ENCODE results near the gene TCAP.
"Not testable (repeated sequence)": the region's sequence is repeated elsewhere in the genome, so short reads cannot be mapped to it uniquely, and the experiment has no call there.

The TCAP gene

GRCh38 chr17:39706383-39706782, 41.2 kb downstream of the TCAP start:
- DNase-seq, result no peak

- no peak for DNase-seq
These were observed 41.8 kb downstream of the TCAP start for GRCh38 chr17:39706921-39707337.

- no peak for DNase-seq
These were observed 44.3 kb downstream of the TCAP start for GRCh38 chr17:39709319-39709997.

- no peak for DNase-seq
These were observed 45.1 kb downstream of the TCAP start for GRCh38 chr17:39709998-39710964.

GRCh38 chr17:39711071-39711470, 45.9 kb downstream of the TCAP start:
- not testable (repeated sequence) for DNase-seq

GRCh38 chr17:39711851-39712250, 46.7 kb downstream of the TCAP start:
- DNase-seq, result no peak

GRCh38 chr17:39714234-39714633, 49.1 kb downstream of the TCAP start:
- DNase-seq, result no peak

- DNase-seq, result no peak
These were observed 50.4 kb downstream of the TCAP start for GRCh38 chr17:39715375-39716072.
